Raji (cell line): Measurements from ENCODE around the gene NOS1AP.

Experiments
- POLR2A ChIP-seq: IDR thresholded peaks from 2 replicates; pipeline ENCODE4 v1.6.1; 2011; ENCODE audit warnings: low read depth, low read length, control low read depth; ENCODE audit not compliant: insufficient read depth

The NOS1AP gene

GRCh38 chr1:162069334-162070093, at the start of gene NOS1AP:
NOS1AP (plus strand) TSS chr1:162069691; CDS start chr1:162070178, 487 bp downstream.
- no peak for TF ChIP-seq POLR2A

DNA sequence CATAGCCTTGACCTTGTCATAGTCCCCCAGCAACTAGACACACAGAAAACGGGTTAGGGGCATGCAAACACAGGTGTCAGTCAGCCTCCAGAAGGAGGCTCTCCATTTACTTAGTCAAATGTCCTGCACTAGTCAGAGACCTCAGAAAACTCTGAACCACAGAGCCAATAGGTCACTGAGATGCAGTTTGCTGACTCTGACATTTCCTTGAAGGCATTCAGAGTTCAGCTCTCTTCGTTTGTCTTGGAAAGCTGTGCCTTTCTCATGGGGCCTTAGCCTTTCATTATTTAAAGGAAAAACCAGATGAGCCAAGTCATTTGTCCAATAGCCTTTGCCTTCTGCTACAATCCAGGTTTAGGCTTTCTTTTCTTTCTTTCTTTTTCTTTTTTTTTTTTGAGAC, 49.3 kb upstream of the NOS1AP start:
- TF ChIP-seq POLR2A: no peak

DNA sequence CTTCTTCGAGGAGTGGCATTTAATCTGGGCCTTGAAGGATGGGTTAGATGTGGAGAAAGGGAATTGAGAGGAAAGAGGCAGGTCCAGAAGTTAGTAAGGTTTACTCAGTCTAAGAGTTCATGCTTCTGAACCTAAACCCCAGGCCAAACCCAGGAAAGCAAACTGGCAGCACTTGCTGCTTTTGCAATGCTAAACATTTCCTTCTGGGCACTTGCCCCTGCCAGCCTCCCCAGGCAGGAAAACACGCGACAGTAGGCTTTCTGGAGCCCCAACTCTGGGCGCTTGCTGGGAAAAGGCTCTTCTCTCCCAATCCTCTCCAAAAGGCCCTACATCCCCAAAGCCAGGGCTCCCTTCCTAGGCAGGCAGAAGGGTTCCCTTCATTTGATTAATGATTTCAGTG, 48.4 kb upstream of the NOS1AP start:
- TF ChIP-seq POLR2A: no peak

- TF ChIP-seq POLR2A: no peak
Observed at GRCh38 chr1:162022626-162023025, 46.9 kb upstream of the NOS1AP start.

GRCh38 chr1:162023181-162023546, 46.3 kb upstream of the NOS1AP start:
- TF ChIP-seq POLR2A: no peak

GRCh38 chr1:162023547-162024501, 45.7 kb upstream of the NOS1AP start, which contains the start of gene OLFML2B:
OLFML2B (minus strand) TSS chr1:162023869; CDS start chr1:162023430, 439 bp downstream.
- no peak for TF ChIP-seq POLR2A

- TF ChIP-seq POLR2A: no peak
Observed at GRCh38 chr1:162025541-162025940, 44.0 kb upstream of the NOS1AP start.

GRCh38 chr1:162026881-162027280, 42.6 kb upstream of the NOS1AP start:
- TF ChIP-seq POLR2A: no peak

- TF ChIP-seq POLR2A: no peak
Observed at GRCh38 chr1:162028726-162029125, 40.8 kb upstream of the NOS1AP start.

GRCh38 chr1:162029157-162029556, 40.3 kb upstream of the NOS1AP start:
- TF ChIP-seq POLR2A: no peak

DNA sequence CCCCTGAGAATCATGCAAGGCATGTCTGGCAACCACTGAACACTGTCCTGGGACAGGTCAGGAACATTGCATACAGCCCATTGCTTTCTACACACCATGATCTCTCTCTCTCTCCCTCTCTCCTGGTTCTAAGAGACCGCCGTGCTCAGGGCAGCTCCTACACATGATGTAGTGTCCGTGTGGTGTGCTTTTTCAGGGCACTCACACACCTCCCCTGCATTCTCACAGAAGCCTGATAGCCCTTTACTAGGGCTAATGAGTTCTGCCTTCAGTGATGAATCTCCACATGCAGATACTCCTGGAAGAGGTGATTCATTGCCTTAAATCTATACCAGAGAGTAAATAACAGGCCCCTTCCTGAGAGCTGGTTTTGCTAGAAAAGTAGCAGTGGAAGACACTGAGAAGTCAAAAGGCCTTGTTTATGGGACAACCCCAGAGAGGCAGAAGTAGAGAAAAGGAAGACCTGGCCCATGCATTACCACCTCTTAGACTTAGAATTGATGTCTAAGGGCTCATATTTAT, 38.7 kb upstream of the NOS1AP start:
- no peak for TF ChIP-seq POLR2A

DNA sequence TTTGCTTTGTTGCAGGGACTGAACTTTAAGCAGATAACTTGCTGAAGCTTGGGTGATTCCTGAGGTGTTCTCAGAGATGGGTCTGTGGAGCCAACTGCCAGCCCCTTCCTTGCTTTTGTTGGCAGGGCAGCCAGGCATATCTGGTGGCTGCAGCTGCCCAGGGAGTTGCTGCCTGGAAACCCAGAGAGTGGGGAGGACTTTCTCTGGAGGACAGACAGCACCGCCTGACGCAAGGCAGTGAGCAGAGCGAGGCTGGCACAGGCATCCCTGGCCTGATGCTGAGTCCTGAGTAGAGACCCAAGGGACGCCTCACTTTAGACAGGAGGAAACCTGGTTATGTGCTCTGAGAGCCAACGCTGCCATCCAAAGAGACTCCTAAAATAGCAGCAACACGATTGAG, 36.1 kb upstream of the NOS1AP start:
- TF ChIP-seq POLR2A: no peak

GRCh38 chr1:162035241-162035640, 34.2 kb upstream of the NOS1AP start:
- no peak for TF ChIP-seq POLR2A

DNA sequence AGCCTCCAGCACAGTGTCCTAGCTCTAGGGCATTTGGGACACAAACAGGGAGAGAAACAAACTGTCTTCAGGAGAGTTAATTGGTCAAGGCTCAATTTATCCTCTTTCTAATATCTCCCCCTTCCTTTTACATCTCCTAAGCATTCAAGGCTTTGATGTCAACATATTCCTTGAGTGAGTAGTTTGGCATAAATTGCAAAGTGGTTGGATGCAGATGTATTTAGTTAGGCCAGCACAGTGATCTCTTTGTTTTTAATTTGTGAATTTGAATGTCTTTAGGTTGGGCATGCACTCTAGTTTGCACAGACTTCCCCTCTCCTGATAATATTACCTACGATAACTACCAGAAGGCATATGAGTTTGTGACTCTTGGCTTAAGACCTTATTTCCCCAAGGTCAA, 33.3 kb upstream of the NOS1AP start:
- no peak for TF ChIP-seq POLR2A

DNA sequence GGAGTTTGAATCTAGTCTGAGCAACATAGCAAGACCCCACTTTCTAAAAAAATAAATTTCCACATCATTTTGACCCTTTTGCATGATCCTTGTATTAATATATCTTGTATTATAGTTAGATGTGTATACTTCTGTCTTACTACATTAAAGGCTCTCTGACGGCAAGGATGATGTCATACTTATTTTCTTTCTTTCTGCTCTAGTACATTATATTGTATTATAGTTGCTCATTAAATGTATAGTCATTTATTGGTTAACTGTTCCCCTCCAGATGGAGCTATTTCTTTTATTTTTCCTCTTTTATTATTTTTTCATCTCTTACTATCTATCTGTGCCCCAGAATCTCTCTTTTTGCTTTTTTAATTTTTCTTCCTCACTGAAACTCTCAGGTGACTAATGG, 30.9 kb upstream of the NOS1AP start:
- TF ChIP-seq POLR2A: no peak

- TF ChIP-seq POLR2A: no peak
Observed at GRCh38 chr1:162040001-162040400, 29.5 kb upstream of the NOS1AP start.
